Endothelial cell of umbilical vein (primary cell): ENCODE data around the gene GYPC. TPM values are rescaled to one million over a fixed set of nuclear protein-coding genes. Genes with fewer than 3 reads are reported as not detected.

Experiments
- BruUV-seq: library from RNA; stranded (reverse); fragments of 400-500 nt; replicated peaks from 2 replicates; lab custom pipeline; 2021; lab: Mats Ljungman, UMichigan
- CTCF ChIA-PET: fragments of 300-600, 350-600 bp; sonication (Branson Sonifier 250); formaldehyde crosslinking; loops from one replicate; lab custom pipeline; 2021; ENCODE audit warnings: antibody characterized with exemption, inconsistent platforms; lab: Charles Lee
- POLR2A ChIA-PET: fragments of 300-600, 350-600 bp; sonication (Branson Sonifier 250); formaldehyde crosslinking; loops from one replicate; lab custom pipeline; 2021; ENCODE audit warnings: antibody characterized with exemption, inconsistent platforms; lab: Charles Lee
- DNase-seq: peaks from one replicate; pipeline ENCODE4 v3.0.0-alpha.2; 2011; ENCODE audit warnings: low read depth, low spot score
- FAIRE-seq: peaks from 2 replicates; lab custom pipeline; 2011; peaks lifted over from hg19 to GRCh38; lab: Jason Lieb, UNC
- H2AFZ ChIP-seq: 2 replicates; pipeline ENCODE4 v1.6.0; 2012; ENCODE audit warnings: low read depth, low read length, control low read depth, inconsistent platforms
- H3K27ac ChIP-seq: 2 replicates; pipeline ENCODE4 v1.5.1; 2011; ENCODE audit warnings: low read depth, mild to moderate bottlenecking, control low read depth, low read length, moderate library complexity; ENCODE audit not compliant: insufficient read depth
- H3K27me3 ChIP-seq, 2 experiments: 2 replicates each; pipeline versions ENCODE4 v1.6.0 to v1.6.1; 2011; ENCODE audit warnings: low read length in 2 of 2, mixed read lengths in 1 of 2; ENCODE audit not compliant: control insufficient read depth in 2 of 2, insufficient read depth in 2 of 2
- H3K36me3 ChIP-seq, 2 experiments: 2 replicates in 1 of 2; 3 replicates in 1 of 2; pipeline ENCODE4 v1.5.1; 2011; ENCODE audit warnings: low read length in 2 of 2, mild to moderate bottlenecking in 1 of 2, moderate library complexity in 1 of 2; ENCODE audit not compliant: control insufficient read depth in 2 of 2, insufficient read depth in 2 of 2; ENCODE audit errors: extremely low read depth in 1 of 2
- H3K4me1 ChIP-seq: 3 replicates; pipeline ENCODE4 v1.5.1; 2011; ENCODE audit warnings: mild to moderate bottlenecking, low read length; ENCODE audit not compliant: control insufficient read depth, insufficient read depth; ENCODE audit errors: extremely low read depth
- H3K4me2 ChIP-seq: 2 replicates; pipeline ENCODE4 v1.6.1; 2011; ENCODE audit warnings: low read length, control low read depth, mixed read lengths; ENCODE audit not compliant: insufficient read depth
- H3K4me3 ChIP-seq, 3 experiments: fragments of 200-600 bp in 1 of 3; sonication (generic), shearing (Covaris generic) in 1 of 3; replicated peaks in 1 of 3; 2 replicates each; pipeline ENCODE4 v1.5.1; 2011 to 2016; ENCODE audit warnings: control low read depth in 3 of 3, low read length in 3 of 3, mild to moderate bottlenecking in 2 of 3, inconsistent platforms in 1 of 3, low read depth in 1 of 3, moderate library complexity in 1 of 3; ENCODE audit not compliant: insufficient read depth in 1 of 3
- H3K79me2 ChIP-seq: 2 replicates; pipeline ENCODE4 v1.6.0; 2012; ENCODE audit warnings: low read length, inconsistent platforms; ENCODE audit not compliant: control insufficient read depth, insufficient read depth
- H3K9ac ChIP-seq: replicated peaks from 2 replicates; pipeline ENCODE3; 2011; ENCODE audit warnings: low read length, control low read depth; ENCODE audit not compliant: insufficient read depth; ENCODE audit errors: extremely low read depth
- H3K9me1 ChIP-seq: replicated peaks from 3 replicates; pipeline ENCODE4 v1.6.0; 2011; ENCODE audit warnings: mild to moderate bottlenecking, low read length; ENCODE audit not compliant: control insufficient read depth, insufficient read depth; ENCODE audit errors: extremely low read depth
- H3K9me3 ChIP-seq: replicated peaks from 2 replicates; pipeline ENCODE4 v1.5.1; 2012; ENCODE audit warnings: low read length, inconsistent platforms; ENCODE audit not compliant: control insufficient read depth, insufficient read depth
- H4K20me1 ChIP-seq: replicated peaks from 2 replicates; pipeline ENCODE3; 2011; ENCODE audit warnings: mild to moderate bottlenecking, low read length; ENCODE audit not compliant: control insufficient read depth, insufficient read depth; ENCODE audit errors: extremely low read depth
- CTCF ChIP-seq, 2 donors: IDR thresholded peaks; 1 replicate in 1 of 2; 2 replicates in 1 of 2; pipeline ENCODE4 v1.5.1; 2011; ENCODE audit warnings: low read length in 2 of 2, mild to moderate bottlenecking in 2 of 2, moderate library complexity in 2 of 2, control low read depth in 1 of 2, inconsistent platforms in 1 of 2, low read depth in 1 of 2; ENCODE audit not compliant: insufficient read depth in 1 of 2; ENCODE audit errors: extremely low read depth in 1 of 2
- EZH2 ChIP-seq: IDR thresholded peaks from 2 replicates; pipeline ENCODE4 v1.6.1; 2012; ENCODE audit warnings: borderline replicate concordance, low read depth, mild to moderate bottlenecking, moderate library complexity, low read length, inconsistent platforms; ENCODE audit not compliant: severe bottlenecking
- FOS ChIP-seq: IDR thresholded peaks from 2 replicates; pipeline ENCODE4 v1.6.1; 2011; ENCODE audit warnings: mild to moderate bottlenecking, low read length, moderate library complexity, borderline replicate concordance; ENCODE audit not compliant: insufficient read depth
- GATA2 ChIP-seq: IDR thresholded peaks from 2 replicates; pipeline ENCODE4 v1.7.0; 2011; ENCODE audit warnings: low read depth, mild to moderate bottlenecking, moderate library complexity, mixed read lengths, low read length; ENCODE audit not compliant: insufficient read length, insufficient read depth
- JUN ChIP-seq: IDR thresholded peaks from 2 replicates; pipeline ENCODE4 v1.6.1; 2011; ENCODE audit warnings: borderline replicate concordance, low read depth; ENCODE audit not compliant: insufficient read length, insufficient read depth
- MAX ChIP-seq: IDR thresholded peaks from 2 replicates; pipeline ENCODE4 v1.6.1; 2011; ENCODE audit not compliant: insufficient read depth, insufficient read length
- MYC ChIP-seq: IDR thresholded peaks from one replicate; pipeline ENCODE4 v1.6.1; 2011; ENCODE audit warnings: mild to moderate bottlenecking, low read depth, low read length
- POLR2A ChIP-seq: IDR thresholded peaks from 2 replicates; pipeline ENCODE4 v1.6.1; 2012; ENCODE audit warnings: low read depth, mild to moderate bottlenecking, control low read depth, low read length
- POLR2AphosphoS5 ChIP-seq: IDR thresholded peaks from 2 replicates; pipeline ENCODE4 v1.6.1; 2012; ENCODE audit warnings: low read depth, mild to moderate bottlenecking, control low read depth, low read length, moderate library complexity; ENCODE audit not compliant: insufficient read depth
- dilution Hi-C: fragments of 300-500 bp; cut with MboI; formaldehyde crosslinking; loops from one replicate; pipeline ENCODE4 v1.15.0; 2019; ENCODE audit warnings: low sequenced_read_pairs; ENCODE audit not compliant: extremely low pct_ligation_motif_present
- intact Hi-C: fragments of 100-400 bp; cut with micrococcal nuclease; formaldehyde crosslinking; loops from one replicate; pipeline ENCODE4 v1.10.0; 2022
- polyA plus RNA-seq, 4 experiments: library from polyadenylated mRNA; depleted of rRNA in 3 of 4; stranded (reverse) in 3 of 4; unstranded in 1 of 4; fragments of >200 nt; gene quantifications; 2 replicates each; pipeline versions ENCODE4 v1.2.1 to v1.2.3, GENCODE V29; 2011 to 2012; ENCODE audit warnings: missing spikeins in 1 of 4
- total RNA-seq: library from RNA; stranded (reverse); gene quantifications from 2 replicates; pipeline ENCODE4 v1.2.3, GENCODE V29; 2021

Gene GYPC
- total and polyA plus RNA-seq, 2 donors (not counting 3 experiments of a cell fraction or from before 2014, with no cell fraction given), result 3.5 to 13.3 TPM

GRCh38 chr2:126655051-126655450 lies 907 bp upstream of the GYPC start:
- Histone ChIP-seq H3K4me3 (no peak overlapping the region), H2AFZ (no peak overlapping the region), H4K20me1 (no peaks in the 10 kb centered on the region), H3K36me3 (no peaks in the 10 kb centered on the region), H3K27me3 (no peaks in the 10 kb centered on the region), H3K79me2 (no peaks in the 10 kb centered on the region), H3K4me1 (peaks cover 28% of the 10 kb centered on the region), H3K9me1 (no peaks in the 10 kb centered on the region), H3K27ac (no peak overlapping the region), H3K9ac (no peak overlapping the region), H3K9me3 (no peaks in the 10 kb centered on the region), H3K4me2 (no peak overlapping the region)
- FAIRE-seq (no peak), DNase-seq (no peak)
- ChIA-PET CTCF (no interaction called here), POLR2A (no interaction called here)
- dilution Hi-C loops, result no loop called here
- no TSS peak for BruUV-seq
- no peak for TF ChIP-seq CTCF (IDR thresholded peaks at IDR 0.05; ENCODE audit: extremely low read depth in 1 of 2, insufficient read depth in 1 of 2, low read depth in 1 of 2, low read length in 2 of 2)
- TF ChIP-seq POLR2AphosphoS5, result no peak
- TF ChIP-seq GATA2, result no peak
- no peak for TF ChIP-seq FOS
- no peak for TF ChIP-seq EZH2
- no peak for TF ChIP-seq JUN
- no peak for TF ChIP-seq POLR2A
- no peak for TF ChIP-seq MAX
- no peak for TF ChIP-seq MYC
- intact Hi-C loops, result loop anchor here (5.0 kb wide), 2 partner anchors 122 to 407 kb away; no protein-coding TSS in a partner anchor
